IPS-20b (cell line): ENCODE measurements around the gene STN1.
"Not testable (repeated sequence)": the region's sequence is repeated elsewhere in the genome, so short reads cannot be mapped to it uniquely, and the experiment has no call there.

Experiments used
- H3K27ac ChIP-seq: one replicate; pipeline ENCODE4 v1.5.1; 2013; ENCODE audit warnings: low read length
- H3K27me3 ChIP-seq: 2 replicates; pipeline ENCODE4 v1.6.1; 2013; ENCODE audit warnings: mild to moderate bottlenecking, low read length, inconsistent platforms; ENCODE audit not compliant: insufficient read depth
- H3K36me3 ChIP-seq: 2 replicates; pipeline ENCODE4 v1.6.1; 2013; ENCODE audit warnings: low read depth, mild to moderate bottlenecking, inconsistent platforms, low read length, moderate library complexity; ENCODE audit not compliant: insufficient read depth
- H3K4me1 ChIP-seq: 2 replicates; pipeline ENCODE4 v1.6.1; 2013; ENCODE audit warnings: mild to moderate bottlenecking, control low read depth, inconsistent platforms, low read length, moderate library complexity; ENCODE audit not compliant: insufficient read depth
- H3K4me3 ChIP-seq: 2 replicates; pipeline ENCODE4 v1.5.1; 2013; ENCODE audit warnings: mild to moderate bottlenecking, low read length, inconsistent platforms
- H3K9ac ChIP-seq: 2 replicates; pipeline ENCODE4 v1.6.1; 2013; ENCODE audit warnings: low read depth, mild to moderate bottlenecking, inconsistent platforms, low read length, moderate library complexity
- H3K9me3 ChIP-seq: 2 replicates; pipeline ENCODE4 v1.6.1; 2013; ENCODE audit warnings: mild to moderate bottlenecking, low read depth, low read length, inconsistent platforms; ENCODE audit not compliant: insufficient read depth

Gene STN1

DNA sequence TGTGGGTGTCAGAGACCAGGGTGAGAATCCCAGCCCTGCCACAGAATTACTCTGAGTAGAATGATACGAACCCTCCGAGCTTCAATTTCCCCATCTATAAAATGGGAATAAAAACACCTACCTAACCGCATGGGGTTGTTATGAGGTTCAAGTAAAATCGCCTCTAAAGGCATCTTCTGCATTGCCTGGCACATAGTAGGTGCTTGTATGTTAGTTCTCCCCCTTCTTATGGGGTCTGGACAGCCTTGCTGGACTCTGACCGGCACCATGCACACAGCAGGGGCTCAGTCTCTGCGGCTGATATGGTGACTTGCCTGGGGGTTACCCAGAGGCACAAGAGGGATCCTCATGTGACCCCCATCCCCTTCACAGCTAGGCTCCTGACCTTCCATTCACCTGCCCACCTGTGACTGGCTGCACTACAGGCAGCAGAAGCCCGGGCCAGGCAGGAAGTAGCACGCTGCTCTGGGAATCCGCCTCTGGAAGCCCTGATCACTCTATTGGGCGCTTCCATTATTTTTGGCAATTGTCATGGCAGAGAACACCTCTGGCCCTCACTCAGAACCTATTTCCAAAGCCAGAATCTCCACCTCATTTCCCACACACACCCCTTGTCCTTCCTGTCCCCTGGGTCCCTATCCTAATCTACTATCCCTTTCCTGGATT, 68.6 kb downstream of the STN1 start:
- H3K27me3 ChIP-seq, result peaks cover 27% of the 10 kb centered on the region
- H3K9me3 ChIP-seq, result no peaks in the 10 kb centered on the region
- no peak overlapping the region for H3K4me3 ChIP-seq
- H3K27ac ChIP-seq, result no peak overlapping the region
- peaks cover 13% of the 10 kb centered on the region for H3K4me1 ChIP-seq
- H3K36me3 ChIP-seq, result no peaks in the 10 kb centered on the region
- no peak overlapping the region for H3K9ac ChIP-seq

DNA sequence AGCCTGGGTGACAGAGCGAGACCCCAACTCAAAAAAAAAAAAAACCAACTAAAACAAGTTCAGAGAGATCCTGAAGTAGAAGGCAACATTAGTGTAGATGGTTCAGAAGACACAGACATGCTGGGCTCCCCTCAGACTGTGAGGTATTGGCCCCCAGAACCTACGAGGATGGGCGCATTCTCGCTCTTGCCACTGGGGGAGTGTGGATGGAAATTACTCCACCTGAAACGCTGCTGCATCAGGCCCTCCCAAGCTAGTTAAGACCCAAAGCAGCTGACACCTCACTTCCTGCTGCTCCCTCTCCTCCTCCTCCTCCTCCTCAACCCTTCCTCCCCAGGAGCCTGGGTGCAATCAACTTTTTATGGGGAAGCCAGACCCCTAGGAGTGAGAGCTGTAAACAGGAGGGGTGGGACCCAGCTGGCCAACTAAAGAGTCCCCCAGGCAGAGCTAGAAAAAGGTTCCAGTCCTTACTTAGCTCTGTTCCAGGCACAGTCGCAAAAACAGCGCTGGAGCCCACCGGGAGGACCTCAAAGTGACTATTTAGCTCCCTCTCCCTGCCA, 70.0 kb downstream of the STN1 start:
- H3K4me3 ChIP-seq, result no peak overlapping the region
- peaks cover 13% of the 10 kb centered on the region for H3K27me3 ChIP-seq
- H3K9ac ChIP-seq, result no peak overlapping the region
- peaks cover 7% of the 10 kb centered on the region; the same call in 1 of the 2 replicates for H3K4me1 ChIP-seq
- no peak overlapping the region for H3K27ac ChIP-seq
- no peaks in the 10 kb centered on the region for H3K36me3 ChIP-seq
- no peaks in the 10 kb centered on the region for H3K9me3 ChIP-seq

DNA sequence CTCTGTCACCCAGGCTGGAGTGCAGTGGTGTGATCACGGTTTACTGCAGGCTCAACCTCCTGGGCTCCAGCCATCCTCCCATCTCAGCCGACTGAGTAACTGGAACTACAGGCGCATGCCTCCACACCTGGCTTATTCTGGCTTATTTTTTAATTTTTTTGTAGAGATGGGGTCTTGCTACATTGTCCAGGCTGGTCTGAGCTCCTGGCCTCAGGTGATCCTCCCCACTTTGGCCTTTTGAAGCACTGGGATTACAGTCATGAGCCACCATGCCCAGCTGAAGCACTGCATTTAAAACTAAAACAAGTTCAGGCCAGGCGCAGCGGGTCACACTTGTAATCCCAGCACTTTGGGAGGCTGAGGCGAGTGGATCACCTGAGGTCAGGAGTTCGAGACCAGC, 70.6 kb downstream of the STN1 start:
- no peak overlapping the region for H3K9ac ChIP-seq
- H3K36me3 ChIP-seq, result no peaks in the 10 kb centered on the region
- no peak overlapping the region for H3K27ac ChIP-seq
- H3K27me3 ChIP-seq, result 0 out of 2 replicates have a peak, but pooled peaks cover 7% of the 10 kb centered on the region
- no peaks in the 10 kb centered on the region for H3K9me3 ChIP-seq
- H3K4me1 ChIP-seq, result peaks cover 7% of the 10 kb centered on the region; the same call in 1 of the 2 replicates
- no peak overlapping the region for H3K4me3 ChIP-seq

DNA sequence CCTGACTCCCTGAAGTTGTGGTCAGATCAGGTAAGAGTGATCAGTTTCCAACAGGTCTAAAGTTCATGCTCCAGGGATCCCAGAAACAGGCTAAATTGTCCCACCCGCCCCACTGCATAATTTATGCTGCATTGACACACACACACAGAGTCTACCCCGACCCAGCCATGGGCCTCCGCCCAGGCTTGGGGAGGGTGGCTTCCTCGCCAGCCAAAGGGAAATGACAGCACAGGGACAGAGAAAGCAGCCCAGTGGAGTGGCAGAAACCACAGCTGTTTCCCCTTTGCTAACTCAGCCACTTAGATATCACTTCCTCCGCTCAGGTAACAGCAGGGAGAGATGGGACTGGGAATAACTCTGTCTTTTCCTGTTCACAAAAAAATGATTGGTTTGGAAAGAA, 72.0 kb downstream of the STN1 start:
- Histone ChIP-seq H3K9me3 (no peaks in the 10 kb centered on the region), H3K27me3 (no peaks in the 10 kb centered on the region), H3K27ac (no peak overlapping the region), H3K36me3 (no peaks in the 10 kb centered on the region), H3K4me3 (no peak overlapping the region), H3K4me1 (peaks cover 12% of the 10 kb centered on the region; the same call in 1 of the 2 replicates), H3K9ac (no peak overlapping the region)

DNA sequence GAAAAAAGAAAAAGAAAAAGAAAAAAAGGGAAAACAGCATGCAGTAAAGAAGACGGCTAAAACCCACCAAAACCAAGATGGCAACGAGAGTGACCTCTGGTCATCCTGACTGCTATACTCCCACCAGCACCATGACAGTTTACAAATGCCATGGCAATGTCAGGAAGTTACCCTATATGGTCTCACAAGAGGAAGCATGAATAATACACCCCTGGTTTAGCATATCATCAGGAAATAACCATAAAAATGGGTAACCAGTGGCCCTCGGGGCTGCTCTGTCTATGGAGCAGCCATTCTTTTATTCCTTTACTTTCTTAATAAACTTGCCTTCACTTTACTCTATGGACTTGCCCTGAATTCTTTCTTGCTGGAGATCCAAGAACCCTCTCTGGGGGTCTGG, 72.6 kb downstream of the STN1 start:
- H3K4me3 ChIP-seq, H3K36me3 ChIP-seq, H3K27me3 ChIP-seq, H3K9ac ChIP-seq, H3K9me3 ChIP-seq, H3K27ac ChIP-seq: not testable (repeated sequence)
- peaks cover 18% of the 10 kb centered on the region for H3K4me1 ChIP-seq

DNA sequence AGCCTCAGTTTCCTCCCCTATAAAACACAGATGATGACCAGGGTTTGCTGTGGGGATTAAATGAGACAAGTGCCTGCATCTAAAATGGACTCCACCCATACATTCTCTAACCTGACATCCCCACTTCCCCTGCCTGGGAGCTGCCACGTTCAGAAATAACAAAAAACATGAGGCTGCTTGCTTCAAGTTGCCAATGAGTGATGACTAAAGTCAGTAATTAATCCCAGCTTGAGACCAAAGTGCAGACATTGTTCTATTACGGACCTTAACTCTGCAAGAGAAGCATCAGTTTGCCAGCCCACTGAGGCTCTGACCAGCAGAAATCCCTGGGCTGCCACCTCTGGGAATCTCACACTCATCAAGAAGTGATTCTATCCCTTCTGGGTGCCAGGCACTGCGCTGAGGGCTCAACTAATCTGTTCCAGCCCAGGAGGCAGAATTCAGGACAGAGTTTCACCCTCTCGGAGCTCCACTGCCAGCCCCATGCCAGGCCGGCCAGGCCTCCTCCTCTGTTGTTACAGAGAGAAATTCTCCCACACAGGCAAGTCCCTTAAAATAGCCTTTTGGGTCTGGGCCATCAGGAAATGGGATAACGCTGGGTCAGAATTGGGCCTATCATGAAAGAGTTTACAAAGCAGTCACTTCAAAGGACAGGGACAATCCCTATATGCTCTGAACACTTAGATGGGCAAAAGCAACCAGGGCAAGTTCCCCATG, 74.0 kb downstream of the STN1 start:
- no peaks in the 10 kb centered on the region for H3K36me3 ChIP-seq
- H3K27me3 ChIP-seq, result no peaks in the 10 kb centered on the region
- no peak overlapping the region for H3K27ac ChIP-seq
- peaks cover 25% of the 10 kb centered on the region for H3K4me1 ChIP-seq
- H3K9ac ChIP-seq, result no peak overlapping the region
- H3K4me3 ChIP-seq, result no peak overlapping the region
- H3K9me3 ChIP-seq, result no peaks in the 10 kb centered on the region

DNA sequence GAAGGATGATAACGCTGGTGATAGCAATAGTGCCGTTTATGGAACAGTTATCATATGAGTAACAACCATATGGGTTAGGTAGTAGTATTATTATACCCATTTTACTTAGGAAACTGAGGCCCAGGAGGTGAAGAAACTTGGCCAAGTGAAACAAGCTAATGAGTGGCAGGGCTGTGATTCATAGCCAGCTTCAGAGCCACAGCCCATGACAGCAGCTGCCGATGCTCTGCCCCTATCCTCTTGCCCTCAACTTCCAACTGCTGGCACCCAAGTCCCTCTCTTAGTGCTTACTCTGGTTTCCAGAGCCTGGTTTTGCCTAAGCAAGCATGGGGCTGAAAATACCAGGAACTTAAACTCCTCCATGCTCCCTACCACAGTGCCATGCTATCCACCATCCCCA, 74.9 kb downstream of the STN1 start:
- H3K4me3 ChIP-seq, result no peak overlapping the region
- H3K9me3 ChIP-seq, result no peaks in the 10 kb centered on the region
- H3K36me3 ChIP-seq, result no peaks in the 10 kb centered on the region
- H3K4me1 ChIP-seq, result peaks cover 27% of the 10 kb centered on the region
- H3K27ac ChIP-seq, result no peak overlapping the region
- no peak overlapping the region for H3K9ac ChIP-seq
- H3K27me3 ChIP-seq, result no peaks in the 10 kb centered on the region

DNA sequence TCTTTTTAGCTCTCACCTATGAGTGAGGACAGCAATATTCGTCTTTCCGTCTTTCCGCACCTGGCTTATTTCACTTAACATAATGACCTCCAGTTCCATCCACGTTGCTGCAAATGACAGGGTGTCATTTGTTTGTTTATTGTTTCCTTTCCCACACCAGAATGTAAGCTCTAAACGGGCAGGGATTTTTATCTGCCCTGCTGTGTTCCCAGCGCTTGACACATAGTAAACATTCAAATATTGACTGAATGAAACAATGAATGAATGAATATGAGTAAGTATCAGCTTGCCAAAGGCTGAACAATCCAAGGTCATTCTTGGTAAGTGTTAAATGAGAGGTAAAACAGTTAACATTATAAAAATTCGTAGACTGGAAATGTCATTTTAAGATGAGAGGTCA, 75.4 kb downstream of the STN1 start:
- no peaks in the 10 kb centered on the region for H3K9me3 ChIP-seq
- H3K4me1 ChIP-seq, result peaks cover 27% of the 10 kb centered on the region
- H3K4me3 ChIP-seq, result no peak overlapping the region
- H3K36me3 ChIP-seq, result no peaks in the 10 kb centered on the region
- no peak overlapping the region for H3K9ac ChIP-seq
- H3K27me3 ChIP-seq, result no peaks in the 10 kb centered on the region
- no peak overlapping the region for H3K27ac ChIP-seq

DNA sequence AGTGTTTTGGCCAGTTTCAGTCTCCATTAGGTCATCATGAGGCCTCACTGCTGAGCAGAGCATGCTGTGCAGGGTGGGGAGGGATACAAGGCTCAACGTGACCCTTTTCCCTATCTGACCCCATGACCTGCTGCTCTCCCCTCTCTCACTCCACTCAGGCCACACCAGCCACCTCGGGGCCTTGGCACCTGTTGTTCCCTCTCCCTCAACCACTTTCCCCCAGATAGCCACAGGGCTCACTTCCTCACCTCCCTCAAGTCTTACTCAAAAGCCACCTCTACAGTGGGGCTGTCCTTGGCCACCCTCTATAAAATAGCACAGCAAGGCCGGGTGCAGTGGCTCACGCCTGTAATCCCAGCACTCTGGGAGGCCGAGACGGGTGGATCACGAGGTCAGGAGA, 76.5 kb downstream of the STN1 start:
- peaks cover 27% of the 10 kb centered on the region for H3K4me1 ChIP-seq

DNA sequence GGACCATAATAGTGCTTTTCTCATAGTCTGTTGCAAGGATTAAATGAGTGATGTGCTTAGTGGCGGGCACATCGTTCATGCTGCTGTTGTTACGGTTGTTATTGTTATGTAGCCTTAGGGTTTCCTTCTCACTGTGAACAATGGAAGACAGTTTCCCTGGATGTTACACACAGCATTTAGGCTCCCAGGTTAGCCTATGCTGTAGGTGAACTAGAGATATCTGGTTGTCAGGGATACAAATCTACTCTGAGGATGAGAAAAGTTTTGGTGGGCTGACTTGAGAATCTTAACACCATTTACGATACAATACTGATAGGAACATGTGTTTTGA, 77.3 kb downstream of the STN1 start:
- H3K9me3 ChIP-seq, result no peaks in the 10 kb centered on the region
- peaks cover 23% of the 10 kb centered on the region for H3K4me1 ChIP-seq
- H3K4me3 ChIP-seq, result peak overlapping the region; percentile 16; the same call in 1 of the 2 replicates
- no peaks in the 10 kb centered on the region for H3K36me3 ChIP-seq
- H3K27me3 ChIP-seq, result no peaks in the 10 kb centered on the region
- no peak overlapping the region for H3K27ac ChIP-seq
- H3K9ac ChIP-seq, result no peak overlapping the region

More for the DNA sequence above, 76.5 kb downstream of the STN1 start:
- Histone ChIP-seq H3K9me3 (no peaks in the 10 kb centered on the region), H3K36me3 (no peaks in the 10 kb centered on the region), H3K9ac (no peak overlapping the region), H3K27me3 (no peaks in the 10 kb centered on the region), H3K27ac (no peak overlapping the region), H3K4me3 (no peak overlapping the region)

DNA sequence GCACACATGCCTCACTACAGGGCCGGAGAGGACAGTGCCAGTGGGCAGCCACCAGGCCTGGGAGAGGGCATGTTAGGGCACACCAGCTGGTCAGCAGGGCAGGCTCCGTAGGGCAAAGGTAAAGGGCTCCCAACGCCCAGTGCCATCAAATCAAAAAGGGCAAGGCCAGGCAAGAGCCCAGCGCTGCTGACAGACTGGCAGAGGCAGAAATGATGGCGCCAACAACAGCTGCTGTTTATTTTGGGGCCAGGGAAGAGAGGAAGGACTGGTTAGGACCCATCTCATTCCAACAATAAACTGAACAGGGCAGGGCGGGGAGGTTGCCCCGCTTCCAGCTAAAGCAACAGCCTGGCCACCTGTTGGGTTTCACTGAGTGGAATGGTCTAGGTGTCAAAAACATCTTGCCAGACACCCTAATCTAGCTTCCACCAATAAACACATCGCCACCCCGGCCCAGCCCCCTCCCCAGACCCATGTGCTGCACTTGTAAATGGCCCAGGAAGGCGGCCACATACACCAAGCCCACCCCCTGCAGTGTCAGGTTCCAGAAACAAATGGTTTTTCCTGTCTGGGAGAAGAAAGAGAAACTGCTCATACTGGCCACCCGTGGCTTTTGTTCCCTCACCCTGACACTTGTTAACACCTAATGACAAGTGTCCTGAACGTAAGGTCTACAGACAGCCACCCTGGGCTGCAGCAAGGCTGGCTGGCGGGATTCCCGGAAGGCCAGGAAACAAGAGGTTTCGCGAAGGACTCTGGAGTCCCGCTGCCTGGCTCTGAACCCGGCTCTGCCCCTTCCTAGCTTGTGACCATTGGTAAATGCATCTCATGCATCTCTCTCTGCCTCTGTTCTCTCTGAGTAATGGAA, 77.9 kb downstream of the STN1 start:
- Histone ChIP-seq H3K27ac (no peak overlapping the region), H3K4me1 (peaks cover 20% of the 10 kb centered on the region), H3K27me3 (no peaks in the 10 kb centered on the region), H3K36me3 (no peaks in the 10 kb centered on the region), H3K9me3 (no peaks in the 10 kb centered on the region), H3K4me3 (0 out of 2 replicates have a peak overlapping the region, but pooled peaks have one; percentile 16), H3K9ac (no peak overlapping the region)
